Endodermal cell (in vitro differentiated cells): ENCODE data around the gene SLC7A1. TPM values are rescaled to one million over a fixed set of nuclear protein-coding genes. Genes with fewer than 3 reads are reported as not detected.

Experiments used
- DNase-seq: peaks from one replicate; pipeline ENCODE4 v3.0.0-alpha.2; 2017
- H3K27ac ChIP-seq: 2 replicates; pipeline ENCODE4 v1.5.1; 2013; ENCODE audit warnings: mild to moderate bottlenecking, low read depth, low read length, moderate library complexity
- H3K27me3 ChIP-seq: 2 replicates; pipeline ENCODE4 v1.6.1; 2013; ENCODE audit warnings: mild to moderate bottlenecking, low read length, moderate library complexity; ENCODE audit not compliant: insufficient read depth, control insufficient read depth, poor library complexity, severe bottlenecking
- H3K36me3 ChIP-seq: 2 replicates; pipeline ENCODE4 v1.7.0; 2013; ENCODE audit warnings: mild to moderate bottlenecking, low read length, moderate library complexity; ENCODE audit not compliant: control insufficient read depth, insufficient read depth
- H3K4me1 ChIP-seq: one replicate; pipeline ENCODE4 v1.7.0; 2013; ENCODE audit warnings: low read length; ENCODE audit not compliant: control insufficient read depth, insufficient read depth
- H3K4me3 ChIP-seq: 2 replicates; pipeline ENCODE4 v1.5.1; 2013; ENCODE audit warnings: mild to moderate bottlenecking, low read length, moderate library complexity
- H3K9ac ChIP-seq: 2 replicates; pipeline ENCODE4 v1.6.1; 2013; ENCODE audit warnings: mild to moderate bottlenecking, low read length, moderate library complexity; ENCODE audit not compliant: poor library complexity, severe bottlenecking; ENCODE audit errors: extremely low read depth
- H3K9me3 ChIP-seq: 2 replicates; pipeline ENCODE4 v1.6.1; 2013; ENCODE audit warnings: mild to moderate bottlenecking, low read length, moderate library complexity; ENCODE audit not compliant: control insufficient read depth
- H3K27ac Mint-ChIP-seq: 2 replicates; pipeline ENCODE4 v1.8.0; 2020; ENCODE audit warnings: mixed read lengths
- H3K27me3 Mint-ChIP-seq: 2 replicates; pipeline ENCODE4 v1.8.0; 2021; ENCODE audit warnings: mild to moderate bottlenecking, mixed read lengths; ENCODE audit not compliant: insufficient read depth
- H3K36me3 Mint-ChIP-seq: 2 replicates; pipeline ENCODE4 v1.8.0; 2020; ENCODE audit warnings: low read depth, mixed read lengths
- H3K4me1 Mint-ChIP-seq: 2 replicates; pipeline ENCODE4 v1.8.0; 2020; ENCODE audit warnings: mixed read lengths
- H3K4me3 Mint-ChIP-seq: 2 replicates; pipeline ENCODE4 v1.8.0; 2020; ENCODE audit warnings: mild to moderate bottlenecking, moderate library complexity, mixed read lengths
- H3K9me3 Mint-ChIP-seq: 2 replicates; pipeline ENCODE4 v1.8.0; 2020; ENCODE audit warnings: mild to moderate bottlenecking, mixed read lengths
- WGBS, 2 experiments: methylation state at CpG; one replicate each; pipeline versions ENCODE4 v1.1.5 to v1.1.7; 2013; ENCODE audit warnings: missing lambda C conversion rate in 2 of 2, mixed read lengths in 1 of 2; ENCODE audit not compliant: insufficient coverage in 1 of 2, insufficient read length in 1 of 2; 5-methylcytosine and 5-hydroxymethylcytosine counted together
- total RNA-seq, 2 donors: library from RNA; stranded (reverse); fragmentation: NEBNext Ultra II Directional in 1 of 2; extraction: Animal tissue kit (Norgen Biotek cat#: 25700) in 1 of 2; gene quantifications; 2 replicates in 1 of 2; 3 replicates in 1 of 2; pipeline ENCODE4 v1.2.1, GENCODE V29; 2021
- TF ChIP-seq, protein P1 (sequence below): fragments of 200-600 bp; sonication (generic); conservative IDR thresholded peaks from 2 replicates; pipeline ENCODE4 v1.5.0; 2021; ENCODE audit warnings: antibody characterized with exemption, mild to moderate bottlenecking

SLC7A1 gene
- total RNA-seq, 2 donors from 2014 or later: 26.0 to 27.3 TPM

DNA sequence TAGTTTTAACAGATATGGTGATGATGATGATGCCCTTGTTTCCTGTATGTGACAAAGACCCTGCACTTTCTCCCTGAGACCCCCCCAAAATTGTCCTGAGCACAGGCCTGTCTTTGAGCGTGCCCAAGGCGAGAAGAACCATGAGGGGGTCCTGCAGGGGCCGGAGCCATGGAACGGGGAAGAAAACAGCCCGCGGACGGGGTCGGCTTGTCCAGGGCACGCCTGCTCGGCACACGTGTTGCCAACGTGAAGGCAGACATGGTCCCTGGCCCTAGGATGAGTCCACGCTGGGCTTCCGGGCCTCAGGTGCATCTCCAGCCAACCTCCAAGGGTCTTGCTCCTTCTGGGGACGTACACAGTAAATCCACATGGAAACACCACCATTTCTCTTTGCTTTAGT, 90.8 kb downstream of the SLC7A1 start:
- peaks cover 10% of the 10 kb centered on the region for H3K27me3 ChIP-seq
- no peak overlapping the region for H3K27ac ChIP-seq
- no peak overlapping the region for H3K9ac ChIP-seq
- Mint-ChIP-seq H3K4me3 (no peak overlapping the region), H3K36me3 (no peaks in the 10 kb centered on the region), H3K4me1 (peaks cover 6% of the 10 kb centered on the region), H3K9me3 (no peaks in the 10 kb centered on the region), H3K27ac (no peak overlapping the region), H3K27me3 (peaks cover 20% of the 10 kb centered on the region)
- DNase-seq: no peak
- H3K36me3 ChIP-seq: no peaks in the 10 kb centered on the region
- H3K4me3 ChIP-seq: no peak overlapping the region
- no peaks in the 10 kb centered on the region for H3K4me1 ChIP-seq
- TF ChIP-seq, protein P1, sequence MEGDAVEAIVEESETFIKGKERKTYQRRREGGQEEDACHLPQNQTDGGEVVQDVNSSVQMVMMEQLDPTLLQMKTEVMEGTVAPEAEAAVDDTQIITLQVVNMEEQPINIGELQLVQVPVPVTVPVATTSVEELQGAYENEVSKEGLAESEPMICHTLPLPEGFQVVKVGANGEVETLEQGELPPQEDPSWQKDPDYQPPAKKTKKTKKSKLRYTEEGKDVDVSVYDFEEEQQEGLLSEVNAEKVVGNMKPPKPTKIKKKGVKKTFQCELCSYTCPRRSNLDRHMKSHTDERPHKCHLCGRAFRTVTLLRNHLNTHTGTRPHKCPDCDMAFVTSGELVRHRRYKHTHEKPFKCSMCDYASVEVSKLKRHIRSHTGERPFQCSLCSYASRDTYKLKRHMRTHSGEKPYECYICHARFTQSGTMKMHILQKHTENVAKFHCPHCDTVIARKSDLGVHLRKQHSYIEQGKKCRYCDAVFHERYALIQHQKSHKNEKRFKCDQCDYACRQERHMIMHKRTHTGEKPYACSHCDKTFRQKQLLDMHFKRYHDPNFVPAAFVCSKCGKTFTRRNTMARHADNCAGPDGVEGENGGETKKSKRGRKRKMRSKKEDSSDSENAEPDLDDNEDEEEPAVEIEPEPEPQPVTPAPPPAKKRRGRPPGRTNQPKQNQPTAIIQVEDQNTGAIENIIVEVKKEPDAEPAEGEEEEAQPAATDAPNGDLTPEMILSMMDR: no peak
- 93 to 97% methylated on average over 8 to 15 of the region's 15 CpGs for WGBS, 2 experiments
- H3K9me3 ChIP-seq: no peaks in the 10 kb centered on the region

DNA sequence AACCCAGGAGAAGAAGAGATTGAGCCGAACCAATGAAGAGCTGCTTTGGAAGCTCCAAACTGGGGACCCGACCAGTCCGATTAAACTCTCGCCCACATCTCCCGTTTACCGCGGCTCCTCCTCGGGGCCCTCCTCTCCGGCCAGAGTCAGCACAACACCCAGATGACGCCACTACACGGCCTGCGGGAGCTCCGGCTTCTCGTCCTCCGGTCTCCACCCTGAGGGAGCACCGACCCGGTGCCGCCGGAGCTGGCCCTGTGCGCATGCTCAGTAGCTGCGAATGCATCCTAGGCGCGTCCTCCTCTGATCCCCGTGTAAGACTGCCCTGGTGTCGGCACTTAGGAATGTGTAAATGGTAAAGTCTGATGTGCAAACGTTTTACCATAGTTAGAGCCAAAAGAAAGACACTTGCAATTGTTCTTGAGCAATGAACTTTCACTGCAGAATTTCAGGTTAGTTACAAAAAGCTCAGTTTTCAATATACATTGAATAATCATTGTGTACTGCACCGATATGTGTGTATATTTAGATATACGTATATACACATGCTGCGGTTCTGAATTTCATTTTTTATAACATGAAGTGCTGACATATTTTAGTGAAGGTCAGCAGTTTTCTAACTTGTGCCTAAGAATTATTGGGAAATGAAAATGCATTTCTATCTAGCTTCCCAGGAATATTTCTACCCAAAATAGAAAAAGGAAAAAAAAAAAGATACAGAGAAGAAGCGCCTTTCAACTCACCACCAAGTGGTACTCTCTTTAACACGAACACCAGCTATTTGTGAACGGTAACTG, 92.2 kb downstream of the SLC7A1 start:
- Histone ChIP-seq H3K9me3 (no peaks in the 10 kb centered on the region), H3K9ac (no peak overlapping the region), H3K27ac (no peak overlapping the region), H3K27me3 (peaks cover 10% of the 10 kb centered on the region), H3K36me3 (no peaks in the 10 kb centered on the region), H3K4me1 (no peaks in the 10 kb centered on the region), H3K4me3 (no peak overlapping the region)
- TF ChIP-seq, protein P1: no peak
- H3K4me3 Mint-ChIP-seq: peak overlapping the region; percentile 54
- no peaks in the 10 kb centered on the region for H3K36me3 Mint-ChIP-seq
- WGBS, 2 experiments: 56 to 73% methylated on average over 19 to 32 of the region's 32 CpGs
- no peaks in the 10 kb centered on the region for H3K9me3 Mint-ChIP-seq
- peak; percentile 90 for DNase-seq
- peak overlapping the region; percentile 77 for H3K27ac Mint-ChIP-seq
- H3K4me1 Mint-ChIP-seq: peaks cover 6% of the 10 kb centered on the region
- H3K27me3 Mint-ChIP-seq: peaks cover 20% of the 10 kb centered on the region

DNA sequence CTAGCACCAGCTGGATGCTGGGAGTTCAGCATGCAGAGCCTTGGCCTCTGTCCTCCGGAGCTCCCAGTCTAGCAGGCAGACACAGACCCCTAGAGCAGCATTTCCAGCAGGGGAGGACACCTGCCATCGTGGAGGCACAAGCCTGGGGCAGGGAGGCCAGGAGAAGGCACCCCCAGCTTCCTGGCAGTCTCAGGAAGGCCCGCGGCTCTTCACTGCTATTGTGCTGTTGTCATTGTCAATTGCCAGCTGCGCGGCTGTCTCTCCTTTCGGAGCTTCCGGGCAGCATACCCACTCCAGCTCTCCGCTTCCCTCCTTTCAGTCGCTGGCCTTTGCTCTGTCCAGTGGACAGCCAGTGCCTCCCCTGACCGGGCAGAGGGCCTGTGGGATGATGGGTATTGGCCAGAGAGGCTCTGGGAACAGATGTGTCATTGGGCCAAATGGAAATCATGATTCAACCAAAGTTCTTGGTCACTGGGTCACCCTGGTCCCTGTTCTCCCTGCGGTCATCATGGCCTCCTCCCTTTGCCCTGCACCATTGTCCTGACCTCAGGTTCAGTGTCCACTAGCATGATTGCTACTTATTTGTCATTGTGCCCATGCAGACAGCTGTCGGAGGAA, 93.0 kb downstream of the SLC7A1 start:
- Histone ChIP-seq H3K9ac (no peak overlapping the region), H3K36me3 (no peaks in the 10 kb centered on the region), H3K9me3 (no peaks in the 10 kb centered on the region), H3K4me1 (peaks cover 3% of the 10 kb centered on the region), H3K27ac (no peak overlapping the region), H3K27me3 (peaks cover 10% of the 10 kb centered on the region), H3K4me3 (no peak overlapping the region)
- H3K36me3 Mint-ChIP-seq: no peaks in the 10 kb centered on the region
- peak overlapping the region; percentile 54 for H3K4me3 Mint-ChIP-seq
- TF ChIP-seq, protein P1: no peak
- H3K27ac Mint-ChIP-seq: peak overlapping the region; percentile 77
- H3K27me3 Mint-ChIP-seq: peaks cover 21% of the 10 kb centered on the region
- WGBS, 2 experiments: 80 to 94% methylated on average over 7 to 13 of the region's 13 CpGs
- no peak for DNase-seq
- H3K9me3 Mint-ChIP-seq: no peaks in the 10 kb centered on the region
- peaks cover 6% of the 10 kb centered on the region for H3K4me1 Mint-ChIP-seq
